K562 (cell line): Measurements from ENCODE around the gene PIP5K1B. TPM values are rescaled to one million over a fixed set of nuclear protein-coding genes. Genes with fewer than 3 reads are reported as not detected.

Source experiments
- BCL6 ChIP-seq: fragments of 250-450 bp; sonication (Bioruptor Pico); IDR thresholded peaks from 2 replicates; pipeline ENCODE4 v1.4.0; 2020
- BRD9 ChIP-seq: fragments of 450-650 bp; IDR thresholded peaks from 2 replicates; pipeline ENCODE4 v1.6.1; 2018; ENCODE audit warnings: low read depth; ENCODE audit not compliant: partially characterized antibody
- CBX2 ChIP-seq: fragments of 200-600 bp; sonication (generic); IDR thresholded peaks from one replicate; pipeline ENCODE4 v1.6.1; 2012; ENCODE audit warnings: mild to moderate bottlenecking, low read length, inconsistent platforms; ENCODE audit not compliant: insufficient read depth, poor library complexity, severe bottlenecking
- EGR1 ChIP-seq: fragments of 450-650 bp; conservative IDR thresholded peaks from 2 replicates; pipeline ENCODE4 v1.6.1; 2017; ENCODE audit warnings: mild to moderate bottlenecking
- FOXJ3 ChIP-seq: sonication (generic); formaldehyde crosslinking; IDR thresholded peaks from 2 replicates; pipeline ENCODE4 v1.4.0; 2020; ENCODE audit warnings: mild to moderate bottlenecking, missing genetic modification reagents
- NEUROD1 ChIP-seq: fragments of 150-350 bp; IDR thresholded peaks from 2 replicates; pipeline ENCODE4 v1.6.1; 2014; ENCODE audit warnings: borderline replicate concordance, low read length, low read depth; ENCODE audit not compliant: partially characterized antibody
- POLR2AphosphoS5 ChIP-seq: IDR thresholded peaks from 2 replicates; pipeline ENCODE4 v1.6.1; 2011; ENCODE audit warnings: mild to moderate bottlenecking, low read depth, low read length, moderate library complexity; ENCODE audit not compliant: control insufficient read depth, insufficient read depth
- SOX6 ChIP-seq: fragments of 450-650 bp; IDR thresholded peaks from 2 replicates; pipeline ENCODE4 v1.6.1; 2014; ENCODE audit warnings: mild to moderate bottlenecking
- TAF9B ChIP-seq: fragments of 450-650 bp; IDR thresholded peaks from 2 replicates; pipeline ENCODE4 v1.6.1; 2018; ENCODE audit warnings: mild to moderate bottlenecking; ENCODE audit not compliant: partially characterized antibody
- ZFP30 ChIP-seq: fragments of 250-450 bp; sonication (Bioruptor Pico); IDR thresholded peaks from 2 replicates; pipeline ENCODE4 v1.8.0; 2022; ENCODE audit warnings: moderate library complexity, mild to moderate bottlenecking, inconsistent platforms, borderline replicate concordance
- ZNF551 ChIP-seq: fragments of 250-450 bp; sonication (Bioruptor Pico); IDR thresholded peaks from 2 replicates; pipeline ENCODE4 v1.5.0; 2021; ENCODE audit warnings: mild to moderate bottlenecking, moderate library complexity
- ZNF644 ChIP-seq: fragments of 200-800 bp; sonication (Bioruptor generic); IDR thresholded peaks from 2 replicates; pipeline ENCODE4 v1.6.1; 2016; ENCODE audit warnings: low read depth, missing genetic modification characterization, missing compliant biosample characterization
- ZNF76 ChIP-seq: fragments of 250-450 bp; sonication (Bioruptor Pico); IDR thresholded peaks from 2 replicates; pipeline ENCODE4 v1.4.0; 2020; ENCODE audit warnings: mild to moderate bottlenecking, moderate library complexity, borderline replicate concordance
- polyA plus RNA-seq, 8 experiments: library from polyadenylated mRNA; depleted of rRNA in 4 of 8; stranded (reverse) in 5 of 8; unstranded in 3 of 8; fragments of >200 nt; fragmentation: Nextera tagmentation in 2 of 8; fragmentation: Illumina TruSeq in 1 of 8; extraction: Ambion mirVana in 2 of 8; extraction: Trizol in 1 of 8; gene quantifications; 2 replicates each; pipeline versions ENCODE4 v1.2.1 to v1.2.3, GENCODE V29; 2011 to 2014; ENCODE audit warnings: inconsistent platforms in 1 of 8, missing spikeins in 1 of 8
- total RNA-seq, 7 experiments: library from RNA; depleted of rRNA in 6 of 7; stranded (reverse); fragments of >200 nt in 6 of 7; fragmentation: Illumina TruSeq in 2 of 7; extraction: Trizol in 2 of 7; gene quantifications; 2 replicates each; pipeline versions ENCODE4 v1.2.1 to v1.2.3, GENCODE V29; 2011 to 2021; ENCODE audit warnings: low replicate concordance in 1 of 7
- TF ChIP-seq, protein P1 (sequence below): fragments of 450-650 bp; IDR thresholded peaks from 2 replicates; pipeline ENCODE4 v1.6.1; 2016; ENCODE audit warnings: mild to moderate bottlenecking
- TF ChIP-seq, protein P2 (sequence below): fragments of 450-650 bp; conservative IDR thresholded peaks from 2 replicates; pipeline ENCODE4 v1.6.1; 2016; ENCODE audit warnings: missing genetic modification characterization, low read depth, mild to moderate bottlenecking, control low read depth, missing compliant biosample characterization
- TF ChIP-seq, protein P3 (sequence below): fragments of 450-650 bp; IDR thresholded peaks from 2 replicates; pipeline ENCODE4 v1.6.1; 2016; ENCODE audit warnings: borderline replicate concordance

Gene PIP5K1B
- total and polyA plus RNA-seq, 9 of the 15 experiments (the other 6 are each of a cell fraction or from before 2014, with no cell fraction given), result 3.1 to 12.9 (median 7.4) TPM

DNA sequence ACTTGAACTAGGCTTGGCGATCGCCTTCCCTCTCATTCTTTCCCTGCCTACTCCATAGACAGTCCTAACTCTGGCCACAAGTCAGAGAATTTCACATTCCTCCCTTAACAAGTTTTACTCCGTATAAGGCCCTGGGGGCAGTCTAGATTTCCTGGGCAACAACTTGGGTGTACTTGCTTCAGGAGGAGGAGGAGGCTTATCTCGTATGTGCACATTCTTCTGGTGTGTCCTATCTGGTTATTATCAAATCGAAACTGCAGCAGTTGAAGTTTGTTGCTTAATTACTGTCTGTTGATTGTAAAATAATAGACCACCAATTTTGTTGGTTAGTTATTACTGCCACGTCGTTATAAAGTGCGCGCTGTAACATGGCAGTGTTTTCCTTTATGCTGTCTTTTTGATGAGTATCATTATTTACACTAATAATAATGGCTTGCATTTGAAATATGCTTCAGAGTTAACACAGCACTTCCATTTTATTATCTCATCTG lies 42.0 kb downstream of the PIP5K1B start (continued):
- TF ChIP-seq POLR2AphosphoS5 (peak; percentile 75; the same call in 1 of the 2 replicates), FOXJ3 (no peak), EGR1 (peak; percentile 42; the same call in 1 of the 2 replicates), ZNF76 (CRISPR knock-in tag) (no peak), TAF9B (no peak), NEUROD1 (peak; percentile 74), CBX2 (no peak), ZNF551 (CRISPR knock-in tag) (no peak), BCL6 (CRISPR knock-in tag) (no peak), ZFP30 (CRISPR knock-in tag) (no peak), ZNF644 (tag) (peak; percentile 50; the same call in 1 of the 2 replicates), SOX6 (peak; percentile 78), BRD9 (peak; percentile 59)
- TF ChIP-seq, protein P1, sequence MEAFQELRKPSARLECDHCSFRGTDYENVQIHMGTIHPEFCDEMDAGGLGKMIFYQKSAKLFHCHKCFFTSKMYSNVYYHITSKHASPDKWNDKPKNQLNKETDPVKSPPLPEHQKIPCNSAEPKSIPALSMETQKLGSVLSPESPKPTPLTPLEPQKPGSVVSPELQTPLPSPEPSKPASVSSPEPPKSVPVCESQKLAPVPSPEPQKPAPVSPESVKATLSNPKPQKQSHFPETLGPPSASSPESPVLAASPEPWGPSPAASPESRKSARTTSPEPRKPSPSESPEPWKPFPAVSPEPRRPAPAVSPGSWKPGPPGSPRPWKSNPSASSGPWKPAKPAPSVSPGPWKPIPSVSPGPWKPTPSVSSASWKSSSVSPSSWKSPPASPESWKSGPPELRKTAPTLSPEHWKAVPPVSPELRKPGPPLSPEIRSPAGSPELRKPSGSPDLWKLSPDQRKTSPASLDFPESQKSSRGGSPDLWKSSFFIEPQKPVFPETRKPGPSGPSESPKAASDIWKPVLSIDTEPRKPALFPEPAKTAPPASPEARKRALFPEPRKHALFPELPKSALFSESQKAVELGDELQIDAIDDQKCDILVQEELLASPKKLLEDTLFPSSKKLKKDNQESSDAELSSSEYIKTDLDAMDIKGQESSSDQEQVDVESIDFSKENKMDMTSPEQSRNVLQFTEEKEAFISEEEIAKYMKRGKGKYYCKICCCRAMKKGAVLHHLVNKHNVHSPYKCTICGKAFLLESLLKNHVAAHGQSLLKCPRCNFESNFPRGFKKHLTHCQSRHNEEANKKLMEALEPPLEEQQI, result no peak
- TF ChIP-seq, protein P2, sequence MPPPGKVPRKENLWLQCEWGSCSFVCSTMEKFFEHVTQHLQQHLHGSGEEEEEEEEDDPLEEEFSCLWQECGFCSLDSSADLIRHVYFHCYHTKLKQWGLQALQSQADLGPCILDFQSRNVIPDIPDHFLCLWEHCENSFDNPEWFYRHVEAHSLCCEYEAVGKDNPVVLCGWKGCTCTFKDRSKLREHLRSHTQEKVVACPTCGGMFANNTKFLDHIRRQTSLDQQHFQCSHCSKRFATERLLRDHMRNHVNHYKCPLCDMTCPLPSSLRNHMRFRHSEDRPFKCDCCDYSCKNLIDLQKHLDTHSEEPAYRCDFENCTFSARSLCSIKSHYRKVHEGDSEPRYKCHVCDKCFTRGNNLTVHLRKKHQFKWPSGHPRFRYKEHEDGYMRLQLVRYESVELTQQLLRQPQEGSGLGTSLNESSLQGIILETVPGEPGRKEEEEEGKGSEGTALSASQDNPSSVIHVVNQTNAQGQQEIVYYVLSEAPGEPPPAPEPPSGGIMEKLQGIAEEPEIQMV, result no peak
- TF ChIP-seq, protein P3, sequence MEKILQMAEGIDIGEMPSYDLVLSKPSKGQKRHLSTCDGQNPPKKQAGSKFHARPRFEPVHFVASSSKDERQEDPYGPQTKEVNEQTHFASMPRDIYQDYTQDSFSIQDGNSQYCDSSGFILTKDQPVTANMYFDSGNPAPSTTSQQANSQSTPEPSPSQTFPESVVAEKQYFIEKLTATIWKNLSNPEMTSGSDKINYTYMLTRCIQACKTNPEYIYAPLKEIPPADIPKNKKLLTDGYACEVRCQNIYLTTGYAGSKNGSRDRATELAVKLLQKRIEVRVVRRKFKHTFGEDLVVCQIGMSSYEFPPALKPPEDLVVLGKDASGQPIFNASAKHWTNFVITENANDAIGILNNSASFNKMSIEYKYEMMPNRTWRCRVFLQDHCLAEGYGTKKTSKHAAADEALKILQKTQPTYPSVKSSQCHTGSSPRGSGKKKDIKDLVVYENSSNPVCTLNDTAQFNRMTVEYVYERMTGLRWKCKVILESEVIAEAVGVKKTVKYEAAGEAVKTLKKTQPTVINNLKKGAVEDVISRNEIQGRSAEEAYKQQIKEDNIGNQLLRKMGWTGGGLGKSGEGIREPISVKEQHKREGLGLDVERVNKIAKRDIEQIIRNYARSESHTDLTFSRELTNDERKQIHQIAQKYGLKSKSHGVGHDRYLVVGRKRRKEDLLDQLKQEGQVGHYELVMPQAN, result no peak
